ENCODE results near the gene C9orf40.

The C9orf40 gene

DNA sequence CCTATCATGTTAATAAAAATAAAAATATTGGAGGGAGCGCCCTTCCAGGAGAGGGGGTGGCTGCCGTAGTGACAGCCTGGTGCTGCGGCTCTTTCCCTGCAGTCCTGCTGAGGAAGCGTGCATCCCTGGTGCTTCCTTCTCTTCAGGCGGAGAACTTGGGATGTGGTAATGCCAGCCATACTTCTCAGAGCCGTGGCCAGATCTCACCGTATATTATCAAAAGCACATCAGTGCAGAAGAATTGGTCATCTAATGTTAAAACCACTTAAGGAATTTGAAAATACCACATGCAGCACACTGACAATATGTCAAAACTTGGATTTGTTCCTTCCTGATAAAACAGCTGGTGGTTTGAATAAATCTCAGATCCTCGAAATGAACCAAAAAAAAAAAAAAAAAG is 17.7 kb downstream of the C9orf40 start:
- no peak for DNase-seq

DNA sequence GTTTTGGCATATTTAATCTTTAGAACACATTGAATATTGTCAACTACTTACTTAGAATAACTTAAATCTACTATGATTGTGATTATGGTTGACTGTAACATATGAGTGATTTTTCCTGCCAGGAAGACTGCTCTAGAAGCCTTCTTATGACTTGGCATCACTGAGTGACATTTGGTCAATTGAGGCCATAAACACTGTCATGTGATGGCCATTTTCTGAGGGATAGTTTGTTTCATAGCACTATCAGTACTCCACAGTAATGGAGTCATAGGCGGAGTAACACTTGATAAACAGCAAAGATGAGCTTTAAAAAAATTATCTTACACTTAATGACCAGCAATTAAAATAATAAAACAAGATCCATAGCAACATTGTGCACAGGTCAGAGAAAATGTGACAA is 31.0 kb downstream of the C9orf40 start:
- DNase-seq: no peak

DNA sequence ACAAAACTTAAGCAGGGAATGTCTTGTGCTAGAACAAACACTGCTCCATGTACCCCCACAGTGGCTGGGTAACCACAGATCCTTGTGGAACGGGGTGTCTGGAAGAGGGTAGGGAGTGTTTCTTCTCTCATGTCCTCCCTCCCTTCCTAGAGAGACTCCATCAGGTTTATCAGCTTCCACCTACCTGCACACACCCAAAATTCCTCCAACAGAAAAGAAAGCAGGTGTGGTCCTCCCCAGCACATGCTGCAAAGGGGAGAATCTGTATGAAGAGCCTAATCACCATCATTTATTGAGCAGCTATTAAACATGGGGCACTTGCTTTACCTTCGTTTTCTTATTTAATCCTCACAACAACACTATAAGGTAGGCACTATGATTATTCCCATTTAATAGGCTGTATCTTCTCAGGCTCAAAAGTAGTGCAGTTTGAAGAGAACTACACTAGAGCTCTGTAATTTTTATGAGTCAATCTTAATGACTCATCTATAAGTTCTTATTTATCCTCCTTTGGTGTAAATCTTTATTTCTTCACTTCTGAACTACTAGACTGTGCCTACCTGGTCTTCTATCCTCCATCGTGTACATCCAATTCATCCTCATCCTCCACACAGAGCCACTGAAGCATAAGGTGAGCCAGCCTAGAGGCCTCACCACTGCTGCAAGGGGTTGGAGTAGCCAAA is 31.6 kb downstream of the C9orf40 start:
- DNase-seq: no peak

- DNase-seq: no peak
These were observed 42.7 kb downstream of the C9orf40 start for GRCh38 chr9:74910036-74910435.

DNA sequence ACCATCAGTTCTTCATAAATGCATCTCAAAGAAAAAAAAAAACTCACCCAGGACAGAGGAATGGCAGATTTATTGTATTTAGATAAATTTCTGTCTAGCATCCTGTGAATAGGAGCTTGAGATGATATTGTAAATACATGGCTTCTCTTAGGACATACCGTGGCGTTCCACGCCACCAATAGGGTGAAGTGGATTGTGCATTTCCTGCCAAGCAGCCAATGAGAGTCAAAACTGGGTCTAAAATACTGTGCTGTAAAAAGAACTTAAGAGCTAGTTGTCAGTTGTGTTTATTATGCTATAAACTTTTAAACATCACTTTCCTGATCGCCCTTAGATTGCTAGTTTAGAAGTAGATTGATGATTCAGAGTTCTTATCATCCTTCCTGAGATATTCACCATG is 44.0 kb downstream of the C9orf40 start:
- no peak for DNase-seq

DNA sequence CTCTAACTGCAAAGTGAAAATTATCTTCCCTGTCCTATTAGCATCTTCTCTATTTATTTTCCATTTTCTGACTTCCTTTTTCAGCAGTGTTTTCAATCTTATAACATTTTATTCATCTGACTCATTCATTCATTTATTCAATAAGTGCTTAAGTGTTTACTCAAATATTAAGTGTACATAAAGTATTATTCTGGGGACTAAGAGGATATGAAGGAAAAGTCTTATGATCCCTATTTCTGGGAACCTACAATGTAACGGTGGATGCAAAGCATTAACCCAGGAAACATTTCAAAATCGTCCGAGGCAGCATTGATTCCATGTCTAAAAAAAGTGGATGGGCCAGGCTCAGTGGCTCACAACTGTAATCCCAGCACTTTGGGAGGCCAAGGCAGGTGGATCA is 45.6 kb downstream of the C9orf40 start:
- no peak for DNase-seq

DNA sequence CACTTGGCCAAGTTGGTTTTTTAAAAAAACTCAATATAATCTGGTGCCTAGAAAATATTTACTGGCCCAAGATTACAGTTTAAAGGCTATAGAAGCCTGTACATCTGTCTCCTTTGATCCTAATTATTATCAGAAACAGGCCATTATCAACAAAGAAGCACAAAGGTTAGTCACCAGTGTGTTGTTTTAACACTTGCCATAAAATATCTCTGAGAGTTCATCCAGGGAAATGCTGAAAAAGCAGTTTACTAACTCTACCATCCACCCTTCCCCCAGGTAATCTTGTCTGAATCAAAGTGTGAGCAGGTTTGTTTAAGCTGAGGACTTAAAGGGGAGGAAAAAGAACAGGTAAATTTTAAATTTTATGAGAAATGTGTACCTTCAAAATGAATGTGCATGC is 51.7 kb downstream of the C9orf40 start:
- DNase-seq: no peak
